Keratinocyte (primary cell): ENCODE results near the gene OPTN. TPM values are rescaled to one million over a fixed set of nuclear protein-coding genes. Genes with fewer than 3 reads are reported as not detected.

Experiments
- DNase-seq: peaks from one replicate; pipeline ENCODE4 v3.0.0-alpha.2; 2011; ENCODE audit warnings: low read depth, missing footprints, low spot score
- FAIRE-seq: peaks from 2 replicates; lab custom pipeline; 2011; peaks lifted over from hg19 to GRCh38; lab: Jason Lieb, UNC
- H2AFZ ChIP-seq: 2 replicates; pipeline ENCODE4 v1.6.0; 2012; ENCODE audit warnings: low read length, control low read depth, inconsistent platforms; ENCODE audit not compliant: control insufficient read depth
- H3K27ac ChIP-seq: 2 replicates; pipeline ENCODE4 v1.5.1; 2011; ENCODE audit warnings: low read length; ENCODE audit not compliant: control insufficient read depth, insufficient read depth
- H3K27me3 ChIP-seq: 3 replicates; pipeline ENCODE4 v1.6.0; 2011; ENCODE audit warnings: low read length; ENCODE audit not compliant: control insufficient read depth, insufficient read depth; ENCODE audit errors: extremely low read depth
- H3K36me3 ChIP-seq, 2 experiments: 2 replicates in 1 of 2; 3 replicates in 1 of 2; pipeline ENCODE4 v1.5.1; 2011; ENCODE audit warnings: low read length in 2 of 2, mild to moderate bottlenecking in 1 of 2; ENCODE audit not compliant: control insufficient read depth in 2 of 2, insufficient read depth in 2 of 2; ENCODE audit errors: extremely low read depth in 1 of 2
- H3K4me1 ChIP-seq: 3 replicates; pipeline ENCODE4 v1.5.1; 2011; ENCODE audit warnings: low read length; ENCODE audit not compliant: control insufficient read depth, insufficient read depth; ENCODE audit errors: extremely low read depth
- H3K4me2 ChIP-seq: 3 replicates; pipeline ENCODE4 v1.6.0; 2011; ENCODE audit warnings: low read depth, low read length; ENCODE audit not compliant: control insufficient read depth, insufficient read depth; ENCODE audit errors: extremely low read depth
- H3K4me3 ChIP-seq, 3 experiments: fragments of 200-600 bp in 1 of 3; sonication (generic) in 1 of 3; 2 replicates in 2 of 3; 3 replicates in 1 of 3; pipeline ENCODE4 v1.5.1; 2011 to 2016; ENCODE audit warnings: low read length in 3 of 3, mild to moderate bottlenecking in 3 of 3, control low read depth in 2 of 3, inconsistent platforms in 1 of 3, low read depth in 1 of 3, mixed read lengths in 1 of 3, mixed run types in 1 of 3, moderate library complexity in 1 of 3; ENCODE audit not compliant: control insufficient read depth in 2 of 3, insufficient read depth in 2 of 3; ENCODE audit errors: extremely low read depth in 1 of 3
- H3K79me2 ChIP-seq: 2 replicates; pipeline ENCODE4 v1.6.0; 2012; ENCODE audit warnings: low read length; ENCODE audit not compliant: control insufficient read depth, insufficient read depth
- H3K9ac ChIP-seq: 3 replicates; pipeline ENCODE4 v1.6.0; 2011; ENCODE audit warnings: low read length; ENCODE audit not compliant: control insufficient read depth, insufficient read depth; ENCODE audit errors: extremely low read depth
- H3K9me1 ChIP-seq: 3 replicates; pipeline ENCODE4 v1.6.0; 2011; ENCODE audit warnings: low read length; ENCODE audit not compliant: control insufficient read depth, insufficient read depth; ENCODE audit errors: extremely low read depth
- H3K9me3 ChIP-seq: 2 replicates; pipeline ENCODE4 v1.5.1; 2012; ENCODE audit warnings: low read depth, low read length; ENCODE audit not compliant: control insufficient read depth
- H4K20me1 ChIP-seq: 3 replicates; pipeline ENCODE4 v1.6.0; 2011; ENCODE audit warnings: low read length; ENCODE audit not compliant: control insufficient read depth, insufficient read depth; ENCODE audit errors: extremely low read depth
- EZH2 ChIP-seq: IDR thresholded peaks from one replicate; pipeline ENCODE4 v1.6.1; 2012; ENCODE audit warnings: inconsistent platforms, mild to moderate bottlenecking, low read length, moderate library complexity
- dilution Hi-C: fragments of 300-500 bp; cut with MboI; formaldehyde crosslinking; loops from one replicate; pipeline ENCODE4 v1.7.0; 2020; ENCODE audit warnings: low sequenced_read_pairs; ENCODE audit not compliant: extremely low pct_ligation_motif_present
- polyA plus RNA-seq, 5 experiments: library from polyadenylated mRNA; depleted of rRNA in 3 of 5; stranded (reverse) in 3 of 5; stranded (forward) in 1 of 5; unstranded in 1 of 5; fragments of >200 nt; gene quantifications; 1 replicate in 1 of 5; 2 replicates in 3 of 5; 3 replicates in 1 of 5; pipeline versions ENCODE4 v1.2.1 to v1.2.3, GENCODE V29; 2011 to 2012; ENCODE audit warnings: missing spikeins in 2 of 5, low read depth in 1 of 5, low replicate concordance in 1 of 5
- TF ChIP-seq, protein P1 (sequence below), 3 experiments: IDR thresholded peaks in 1 of 3; conservative IDR thresholded peaks in 1 of 3; optimal IDR thresholded peaks in 1 of 3; 2 replicates in 2 of 3; 3 replicates in 1 of 3; pipeline versions ENCODE3 to v1.5.1; 2011; ENCODE audit warnings: low read length in 3 of 3, mild to moderate bottlenecking in 3 of 3, moderate library complexity in 2 of 3, control low read depth in 1 of 3, inconsistent platforms in 1 of 3; ENCODE audit not compliant: insufficient read depth in 2 of 3; ENCODE audit errors: extremely low read depth in 1 of 3

Gene OPTN
- polyA plus RNA-seq, 1 donor (not counting 4 experiments of a cell fraction or from before 2014, with no cell fraction given), result 71.9 TPM

DNA sequence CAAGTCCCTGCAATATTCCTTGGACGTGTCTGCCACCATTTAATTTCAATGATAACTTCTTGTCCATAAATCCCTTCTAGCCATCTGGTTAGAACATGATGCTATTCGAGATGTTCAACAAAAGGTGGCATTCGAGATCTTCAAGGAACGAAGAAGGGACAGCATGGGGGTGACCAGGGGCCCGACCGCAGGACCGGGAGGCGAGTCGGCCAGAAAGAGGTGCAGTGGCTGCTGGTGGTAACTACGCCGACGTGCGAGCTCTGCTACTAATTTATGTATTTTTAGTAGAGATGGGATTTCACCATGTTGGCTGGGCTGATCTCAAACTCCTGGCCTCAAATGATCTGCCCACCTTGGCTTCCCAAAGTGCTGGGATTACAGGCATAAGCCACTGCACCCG is 4.7 kb downstream of the OPTN start:
- no peak for FAIRE-seq
- peaks cover 66% of the 10 kb centered on the region for H3K79me2 ChIP-seq
- peaks cover 14 to 18% of the 10 kb centered on the region in 2 experiments for H3K36me3 ChIP-seq

DNA sequence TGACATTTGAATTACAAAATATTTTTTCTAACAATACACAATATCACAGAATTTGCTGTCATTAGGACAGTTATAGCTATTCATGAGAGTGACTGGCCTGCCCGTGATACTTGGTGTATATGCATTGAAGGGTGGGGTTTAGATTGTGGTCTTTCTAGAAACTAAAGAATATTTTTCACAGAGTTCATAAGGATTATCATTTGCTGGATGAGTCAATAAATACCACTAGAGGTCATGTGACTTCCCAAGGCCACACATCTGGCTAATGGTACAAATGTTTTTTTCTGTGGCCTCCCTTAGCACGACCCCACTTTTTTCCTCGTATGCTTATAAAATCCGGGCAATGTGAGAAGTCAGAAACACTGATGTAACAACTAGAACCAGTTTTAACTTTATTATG is 5.2 kb downstream of the OPTN start:
- TF ChIP-seq, protein P1, sequence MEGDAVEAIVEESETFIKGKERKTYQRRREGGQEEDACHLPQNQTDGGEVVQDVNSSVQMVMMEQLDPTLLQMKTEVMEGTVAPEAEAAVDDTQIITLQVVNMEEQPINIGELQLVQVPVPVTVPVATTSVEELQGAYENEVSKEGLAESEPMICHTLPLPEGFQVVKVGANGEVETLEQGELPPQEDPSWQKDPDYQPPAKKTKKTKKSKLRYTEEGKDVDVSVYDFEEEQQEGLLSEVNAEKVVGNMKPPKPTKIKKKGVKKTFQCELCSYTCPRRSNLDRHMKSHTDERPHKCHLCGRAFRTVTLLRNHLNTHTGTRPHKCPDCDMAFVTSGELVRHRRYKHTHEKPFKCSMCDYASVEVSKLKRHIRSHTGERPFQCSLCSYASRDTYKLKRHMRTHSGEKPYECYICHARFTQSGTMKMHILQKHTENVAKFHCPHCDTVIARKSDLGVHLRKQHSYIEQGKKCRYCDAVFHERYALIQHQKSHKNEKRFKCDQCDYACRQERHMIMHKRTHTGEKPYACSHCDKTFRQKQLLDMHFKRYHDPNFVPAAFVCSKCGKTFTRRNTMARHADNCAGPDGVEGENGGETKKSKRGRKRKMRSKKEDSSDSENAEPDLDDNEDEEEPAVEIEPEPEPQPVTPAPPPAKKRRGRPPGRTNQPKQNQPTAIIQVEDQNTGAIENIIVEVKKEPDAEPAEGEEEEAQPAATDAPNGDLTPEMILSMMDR (optimal IDR thresholded peaks at IDR 0.05 in 1 of 3, IDR thresholded peaks at IDR 0.05 in 1 of 3, conservative IDR thresholded peaks at IDR 0.05 in 1 of 3; ENCODE audit: extremely low read depth in 1 of 3, insufficient read depth in 2 of 3, low read length in 3 of 3), result no peak
- TF ChIP-seq EZH2, result no peak
- dilution Hi-C loops, result no loop called here
- Histone ChIP-seq H3K4me1 (peaks cover 20% of the 10 kb centered on the region), H3K4me3 (no peak overlapping the region), H3K4me2 (no peak overlapping the region), H3K79me2 (peaks cover 66% of the 10 kb centered on the region), H3K27ac (no peak overlapping the region), H3K9me1 (no peaks in the 10 kb centered on the region), H4K20me1 (no peaks in the 10 kb centered on the region), H3K27me3 (no peaks in the 10 kb centered on the region), H3K9ac (no peak overlapping the region), H3K9me3 (no peaks in the 10 kb centered on the region), H3K36me3 (peaks cover 17 to 18% of the 10 kb centered on the region in 2 experiments), H2AFZ (no peak overlapping the region)
- DNase-seq (no peak), FAIRE-seq (no peak)

More for the DNA sequence above, 4.7 kb downstream of the OPTN start:
- Histone ChIP-seq H3K27ac (no peak overlapping the region), H3K4me3 (no peak overlapping the region), H3K9ac (no peak overlapping the region), H3K4me2 (no peak overlapping the region), H3K9me3 (no peaks in the 10 kb centered on the region), H2AFZ (no peak overlapping the region), H3K9me1 (no peaks in the 10 kb centered on the region), H3K4me1 (peaks cover 20% of the 10 kb centered on the region), H4K20me1 (no peaks in the 10 kb centered on the region), H3K27me3 (no peaks in the 10 kb centered on the region)
- no peak for TF ChIP-seq EZH2
- TF ChIP-seq, protein P1 (optimal IDR thresholded peaks at IDR 0.05 in 1 of 3, IDR thresholded peaks at IDR 0.05 in 1 of 3, conservative IDR thresholded peaks at IDR 0.05 in 1 of 3; ENCODE audit: extremely low read depth in 1 of 3, insufficient read depth in 2 of 3, low read length in 3 of 3), result no peak
- dilution Hi-C loops, result no loop called here
- DNase-seq, result no peak
